K562 (cell line): ENCODE data around the gene BSCL2. TPM values are rescaled to one million over a fixed set of nuclear protein-coding genes. Genes with fewer than 3 reads are reported as not detected.
A peak's percentile ranks its signal among the peaks of the same experiment; 100 is the strongest.

Experiments used
- CAMTA2 ChIP-seq: fragments of 250-450 bp; sonication (Bioruptor Pico); conservative IDR thresholded peaks from 2 replicates; pipeline ENCODE4 v1.5.1; 2022
- CHD7 ChIP-seq: fragments of 200-600 bp; sonication (generic); IDR thresholded peaks from one replicate; pipeline ENCODE4 v1.6.1; 2012; ENCODE audit warnings: mild to moderate bottlenecking, low read depth, low read length, inconsistent platforms
- CSDE1 ChIP-seq, 2 experiments: fragments of 450-650 bp; IDR thresholded peaks; 2 replicates each; pipeline ENCODE4 v1.6.1; 2016; ENCODE audit warnings: mild to moderate bottlenecking in 1 of 2
- HMGN3 ChIP-seq: IDR thresholded peaks from 2 replicates; pipeline ENCODE4 v1.6.1; 2011; ENCODE audit warnings: borderline replicate concordance, low read depth, mild to moderate bottlenecking, mixed read lengths, low read length; ENCODE audit not compliant: insufficient read length; ENCODE audit errors: extremely low read depth
- NCOA2 ChIP-seq, 2 experiments: fragments of 450-650 bp; IDR thresholded peaks; 2 replicates each; pipeline ENCODE4 v1.6.1; 2018; ENCODE audit warnings: mild to moderate bottlenecking in 2 of 2, moderate library complexity in 1 of 2; ENCODE audit not compliant: partially characterized antibody in 2 of 2
- NR1H2 ChIP-seq: sonication (generic); formaldehyde crosslinking; IDR thresholded peaks from 2 replicates; pipeline ENCODE4 v1.4.0; 2020; ENCODE audit warnings: mild to moderate bottlenecking, missing genetic modification reagents
- PTRF ChIP-seq: fragments of 450-650 bp; IDR thresholded peaks from 2 replicates; pipeline ENCODE4 v1.6.1; 2016; ENCODE audit warnings: mild to moderate bottlenecking, missing genetic modification characterization, missing compliant biosample characterization
- RHOXF2B ChIP-seq: fragments of 250-450 bp; sonication (Bioruptor Pico); conservative IDR thresholded peaks from 2 replicates; pipeline ENCODE4 v1.5.1; 2021
- SMAD4 ChIP-seq: fragments of 250-450 bp; sonication (Bioruptor Pico); conservative IDR thresholded peaks from 2 replicates; pipeline ENCODE4 v1.8.0; 2021; ENCODE audit warnings: inconsistent platforms, mild to moderate bottlenecking, moderate library complexity
- SPI1 ChIP-seq: IDR thresholded peaks from 2 replicates; pipeline ENCODE4 v1.6.1; 2011; ENCODE audit warnings: low read depth, low read length, control low read depth, borderline replicate concordance
- USF1 ChIP-seq: sonication (generic); formaldehyde crosslinking; IDR thresholded peaks from 2 replicates; pipeline ENCODE4 v1.9.0; 2022; ENCODE audit warnings: mild to moderate bottlenecking, missing genetic modification reagents
- WHSC1 ChIP-seq: IDR thresholded peaks from one replicate; pipeline ENCODE4 v1.6.1; 2012; ENCODE audit warnings: low read length, control low read depth, inconsistent platforms
- ZBTB34 ChIP-seq: fragments of 250-450 bp; sonication (Bioruptor Pico); IDR thresholded peaks from 2 replicates; pipeline ENCODE4 v1.8.0; 2021; ENCODE audit warnings: mild to moderate bottlenecking, moderate library complexity
- ZNF253 ChIP-seq: fragments of 250-450 bp; sonication (Bioruptor Pico); conservative IDR thresholded peaks from 2 replicates; pipeline ENCODE4 v1.6.1; 2021; ENCODE audit warnings: mild to moderate bottlenecking
- ZNF707 ChIP-seq: fragments of 250-450 bp; sonication (Bioruptor Pico); conservative IDR thresholded peaks from 2 replicates; pipeline ENCODE4 v1.8.0; 2022; ENCODE audit warnings: inconsistent platforms, mild to moderate bottlenecking, moderate library complexity
- polyA plus RNA-seq, 8 experiments: library from polyadenylated mRNA; depleted of rRNA in 4 of 8; stranded (reverse) in 5 of 8; unstranded in 3 of 8; fragments of >200 nt; fragmentation: Nextera tagmentation in 2 of 8; fragmentation: Illumina TruSeq in 1 of 8; extraction: Ambion mirVana in 2 of 8; extraction: Trizol in 1 of 8; gene quantifications; 2 replicates each; pipeline versions ENCODE4 v1.2.1 to v1.2.3, GENCODE V29; 2011 to 2014; ENCODE audit warnings: inconsistent platforms in 1 of 8, missing spikeins in 1 of 8
- total RNA-seq, 7 experiments: library from RNA; depleted of rRNA in 6 of 7; stranded (reverse); fragments of >200 nt in 6 of 7; fragmentation: Illumina TruSeq in 2 of 7; extraction: Trizol in 2 of 7; gene quantifications; 2 replicates each; pipeline versions ENCODE4 v1.2.1 to v1.2.3, GENCODE V29; 2011 to 2021; ENCODE audit warnings: low replicate concordance in 1 of 7

Gene BSCL2
- total and polyA plus RNA-seq, 9 of the 15 experiments (the other 6 are each of a cell fraction or from before 2014, with no cell fraction given), result 18.9 to 51.7 (median 35.2) TPM

- no peak for TF ChIP-seq NR1H2
- no peak for TF ChIP-seq WHSC1
- TF ChIP-seq CHD7, result no peak
- no peak for TF ChIP-seq ZNF707 (CRISPR knock-in tag)
- TF ChIP-seq CAMTA2 (CRISPR knock-in tag), result 0 out of 2 replicates have a peak, but pooled peaks have one; percentile 84
- TF ChIP-seq PTRF (tag), result no peak
- TF ChIP-seq ZBTB34 (CRISPR knock-in tag), result no peak
- TF ChIP-seq HMGN3, result peak; percentile 87
- TF ChIP-seq CSDE1 (IDR thresholded peaks at IDR 0.05), result no peak
- TF ChIP-seq USF1, result peak; percentile 47
- TF ChIP-seq RHOXF2B (CRISPR knock-in tag), result 0 out of 2 replicates have a peak, but pooled peaks have one; percentile 10
- TF ChIP-seq ZNF253 (CRISPR knock-in tag), result no peak
- peak; percentile 74 for TF ChIP-seq SMAD4 (CRISPR knock-in tag)
- no peak for TF ChIP-seq NCOA2 (IDR thresholded peaks at IDR 0.05; ENCODE audit: partially characterized antibody in 2 of 2)
- peak; percentile 78 for TF ChIP-seq SPI1
Measured at GRCh38 chr11:62727165-62727871, 20.1 kb upstream of the BSCL2 start, which contains the start of gene HNRNPUL2 (continued).
